GM12878 (cell line): ENCODE data around the gene CCDC120. TPM values are rescaled to one million over a fixed set of nuclear protein-coding genes. Genes with fewer than 3 reads are reported as not detected.

ENCODE experiments used
- ATAC-seq: fragments of 200-7000 bp; cut with Tn5 transposase; 3 replicates; pipeline ENCODE4 v1.9.1; 2020; ENCODE audit warnings: mild to moderate bottlenecking, moderate library complexity
- BruUV-seq: library from RNA; stranded (reverse); fragments of 400-500 nt; replicated peaks from 2 replicates; lab custom pipeline; 2021; lab: Mats Ljungman, UMichigan
- CTCF ChIA-PET: fragments of 300-600 bp; sonication (Branson Sonifier 250); formaldehyde crosslinking; extraction: SDS; loops from one replicate; lab custom pipeline; 2021; ENCODE audit warnings: inconsistent platforms; lab: Yijun Ruan, JAX
- POLR2A ChIA-PET: fragments of 350-600 bp; formaldehyde crosslinking; extraction: SDS; loops from one replicate; lab custom pipeline; 2021; ENCODE audit warnings: inconsistent platforms; lab: Charles Lee
- RAD21 ChIA-PET: fragments of 300-600 bp; sonication (Branson Sonifier 250); formaldehyde crosslinking; loops from one replicate; lab custom pipeline; 2023; ENCODE audit warnings: antibody characterized with exemption; ENCODE audit not compliant: unreplicated experiment; lab: Charles Lee
- SMC1A ChIA-PET: fragments of 300-600 bp; sonication (Branson Sonifier 250); formaldehyde crosslinking; loops from one replicate; lab custom pipeline; 2023; ENCODE audit not compliant: unreplicated experiment, uncharacterized antibody; lab: Charles Lee
- DNase-seq: peaks from one replicate; pipeline ENCODE4 v3.0.0-alpha.2; 2011; ENCODE audit warnings: low read depth, low spot score
- FAIRE-seq: peaks from 3 replicates; lab custom pipeline; 2011; peaks lifted over from hg19 to GRCh38; lab: Jason Lieb, UNC
- H2AFZ ChIP-seq: 2 replicates; pipeline ENCODE4 v1.6.0; 2011; ENCODE audit warnings: low read depth, low read length, control low read depth; ENCODE audit not compliant: control insufficient read depth
- H3K27ac ChIP-seq: 2 replicates; pipeline ENCODE4 v1.5.1; 2011; ENCODE audit warnings: control low read depth; ENCODE audit not compliant: control insufficient read depth, insufficient read depth
- H3K27me3 ChIP-seq, 2 experiments: replicated peaks in 1 of 2; 2 replicates each; pipeline versions ENCODE4 v1.6.0 to v1.6.1; 2011; ENCODE audit warnings: low read length in 1 of 2; ENCODE audit not compliant: control insufficient read depth in 2 of 2, insufficient read depth in 2 of 2
- H3K36me3 ChIP-seq, 2 experiments: 2 replicates each; pipeline ENCODE4 v1.5.1; 2011; ENCODE audit warnings: low read length in 1 of 2; ENCODE audit not compliant: control insufficient read depth in 2 of 2, insufficient read depth in 2 of 2
- H3K4me1 ChIP-seq: 2 replicates; pipeline ENCODE4 v1.6.1; 2011; ENCODE audit warnings: mild to moderate bottlenecking, low read length, moderate library complexity, mixed read lengths; ENCODE audit not compliant: control insufficient read depth, insufficient read depth
- H3K4me2 ChIP-seq: 2 replicates; pipeline ENCODE4 v1.6.0; 2011; ENCODE audit warnings: control low read depth; ENCODE audit not compliant: control insufficient read depth, insufficient read depth
- H3K4me3 ChIP-seq: fragments of 200-600 bp; sonication (generic); 2 replicates; pipeline ENCODE4 v1.5.1; 2016
- H3K79me2 ChIP-seq: 2 replicates; pipeline ENCODE4 v1.6.0; 2011; ENCODE audit warnings: low read length; ENCODE audit not compliant: control insufficient read depth, insufficient read depth
- H3K9ac ChIP-seq: 2 replicates; pipeline ENCODE4 v1.8.0; 2011; ENCODE audit warnings: low read length, control low read depth, mixed read lengths; ENCODE audit not compliant: control insufficient read depth, insufficient read depth
- H3K9me3 ChIP-seq: replicated peaks from 3 replicates; pipeline ENCODE4 v1.5.1; 2011; ENCODE audit warnings: mild to moderate bottlenecking, low read length; ENCODE audit not compliant: control insufficient read depth, insufficient read depth
- H4K20me1 ChIP-seq: 2 replicates; pipeline ENCODE4 v1.6.0; 2011; ENCODE audit not compliant: control insufficient read depth, insufficient read depth
- DPF2 ChIP-seq: fragments of 450-650 bp; IDR thresholded peaks from 2 replicates; pipeline ENCODE4 v1.6.1; 2017; ENCODE audit warnings: mild to moderate bottlenecking
- ELK1 ChIP-seq: IDR thresholded peaks from 2 replicates; pipeline ENCODE4 v1.6.1; 2012; ENCODE audit warnings: low read depth, low read length, improper control_type of control experiment
- HSF1 ChIP-seq: fragments of 150-350 bp; IDR thresholded peaks from 2 replicates; pipeline ENCODE4 v1.6.1; 2014; ENCODE audit warnings: mild to moderate bottlenecking, low read depth, low read length
- PBX3 ChIP-seq: IDR thresholded peaks from 2 replicates; pipeline ENCODE4 v1.6.1; 2011; ENCODE audit warnings: mild to moderate bottlenecking, low read depth, low read length, moderate library complexity; ENCODE audit not compliant: insufficient replicate concordance
- POLR2AphosphoS2 ChIP-seq: IDR thresholded peaks from 2 replicates; pipeline ENCODE4 v1.6.1; 2011; ENCODE audit warnings: low read depth, mild to moderate bottlenecking, low read length, improper control_type of control experiment, moderate library complexity
- RUNX3 ChIP-seq: IDR thresholded peaks from 2 replicates; pipeline ENCODE4 v1.6.1; 2012; ENCODE audit warnings: low read length, inconsistent platforms
- SRF ChIP-seq, 2 experiments: IDR thresholded peaks; 2 replicates each; pipeline ENCODE4 v1.6.1; 2011; ENCODE audit warnings: low read depth in 2 of 2, low read length in 2 of 2, mild to moderate bottlenecking in 1 of 2, moderate library complexity in 1 of 2
- WGBS: methylation state at CpG from one replicate; pipeline ENCODE4 v1.1.6; 2016; ENCODE audit warnings: low lambda C conversion rate; ENCODE audit not compliant: insufficient replicate concordance, insufficient coverage; ENCODE audit errors: missing lambda C conversion rate; 5-methylcytosine and 5-hydroxymethylcytosine counted together
- in situ Hi-C: fragments of 300-500 bp; cut with MboI; formaldehyde crosslinking; loops from 9 replicates; pipeline ENCODE4 v1.14.3; 2018; ENCODE audit warnings: mixed read lengths
- intact Hi-C: fragments of 100-400 bp; cut with micrococcal nuclease; formaldehyde crosslinking; loops from one replicate; pipeline ENCODE4 v1.14.2; 2022; ENCODE audit not compliant: unreplicated experiment
- polyA plus RNA-seq, 11 experiments: library from polyadenylated mRNA; depleted of rRNA in 4 of 11; unstranded in 6 of 11; stranded (reverse) in 5 of 11; fragments of >200 nt; fragmentation: Nextera tagmentation in 4 of 11; fragmentation: Illumina TruSeq in 1 of 11; extraction: Ambion mirVana in 4 of 11; extraction: Trizol in 1 of 11; gene quantifications; 1 replicate in 1 of 11; 2 replicates in 10 of 11; pipeline versions ENCODE4 v1.2.1 to v1.2.3, GENCODE V29; 2011 to 2016; ENCODE audit warnings: inconsistent platforms in 2 of 11, missing spikeins in 2 of 11, low read depth in 1 of 11
- total RNA-seq, 4 experiments: library from RNA; depleted of rRNA in 3 of 4; stranded (reverse); fragments of >200 nt in 3 of 4; fragmentation: Illumina TruSeq in 1 of 4; extraction: Trizol in 1 of 4; gene quantifications; 2 replicates each; pipeline versions ENCODE4 v1.2.1 to v1.2.3, GENCODE V29; 2013 to 2021
- TF ChIP-seq, protein P1 (sequence below): IDR thresholded peaks from 2 replicates; pipeline ENCODE4 v1.6.1; 2011; ENCODE audit warnings: borderline replicate concordance, low read depth, mild to moderate bottlenecking, moderate library complexity, low read length; ENCODE audit not compliant: insufficient read depth, poor library complexity, severe bottlenecking

CCDC120 gene
- total and polyA plus RNA-seq, 10 of the 15 experiments (the other 5 are each of a cell fraction or from before 2014, with no cell fraction given): 0.11 to 4.1 (median 0.76) TPM

DNA sequence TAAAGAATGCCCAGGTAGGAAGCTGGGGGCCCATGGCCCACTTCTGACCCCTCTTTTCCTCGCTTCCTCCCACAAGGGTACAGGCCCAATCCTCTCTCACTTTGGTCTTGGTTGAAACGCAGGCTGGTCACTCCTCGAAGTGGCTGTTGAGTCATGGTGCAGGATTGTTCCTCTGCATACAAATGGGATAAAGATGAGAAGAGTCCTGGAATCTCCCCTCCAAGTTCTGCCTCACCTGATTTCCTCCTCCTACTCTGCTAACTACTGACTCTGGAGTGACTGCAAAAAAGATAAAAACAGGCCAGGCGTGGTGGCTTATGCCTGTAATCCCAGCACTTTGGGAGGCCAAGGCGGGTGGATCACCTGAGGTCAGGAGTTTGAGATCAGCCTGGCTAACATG, 19.1 kb downstream of the CCDC120 start:
- Histone ChIP-seq H3K4me2 (no peak overlapping the region), H4K20me1 (no peaks in the 10 kb centered on the region), H3K79me2 (no peaks in the 10 kb centered on the region; the same call in 1 of the 2 replicates), H3K9me3 (peaks cover 2% of the 10 kb centered on the region; the same call in 1 of the 3 replicates), H3K36me3 (no peaks in the 10 kb centered on the region; a peak in 1 of 4 replicates), H3K27me3 (no peaks in the 10 kb centered on the region), H3K9ac (no peak overlapping the region), H2AFZ (no peak overlapping the region), H3K27ac (no peak overlapping the region), H3K4me3 (no peak overlapping the region), H3K4me1 (no peaks in the 10 kb centered on the region)
- 59% methylated on average over 4 of the region's 5 CpGs for WGBS
- intact Hi-C loops (no loop called here), in situ Hi-C loops (no loop called here)
- RAD21 ChIA-PET: no interaction called here
- POLR2A ChIA-PET: no interaction called here
- no peak for DNase-seq
- CTCF ChIA-PET: no interaction called here
- TF ChIP-seq HSF1: no peak
- no peak for TF ChIP-seq POLR2AphosphoS2
- no peak for TF ChIP-seq SRF (IDR thresholded peaks at IDR 0.05; ENCODE audit: low read depth in 2 of 2, low read length in 2 of 2)
- TF ChIP-seq PBX3: no peak
- TF ChIP-seq DPF2: no peak
- no peak for TF ChIP-seq ELK1
- TF ChIP-seq, protein P1, sequence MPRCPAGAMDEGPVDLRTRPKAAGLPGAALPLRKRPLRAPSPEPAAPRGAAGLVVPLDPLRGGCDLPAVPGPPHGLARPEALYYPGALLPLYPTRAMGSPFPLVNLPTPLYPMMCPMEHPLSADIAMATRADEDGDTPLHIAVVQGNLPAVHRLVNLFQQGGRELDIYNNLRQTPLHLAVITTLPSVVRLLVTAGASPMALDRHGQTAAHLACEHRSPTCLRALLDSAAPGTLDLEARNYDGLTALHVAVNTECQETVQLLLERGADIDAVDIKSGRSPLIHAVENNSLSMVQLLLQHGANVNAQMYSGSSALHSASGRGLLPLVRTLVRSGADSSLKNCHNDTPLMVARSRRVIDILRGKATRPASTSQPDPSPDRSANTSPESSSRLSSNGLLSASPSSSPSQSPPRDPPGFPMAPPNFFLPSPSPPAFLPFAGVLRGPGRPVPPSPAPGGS: no peak
- TF ChIP-seq RUNX3: no peak
- SMC1A ChIA-PET: no interaction called here
- BruUV-seq: no TSS peak
- no peak for FAIRE-seq
- ATAC-seq: no peak
